ENCODE results near the gene SLC38A11. TPM values are rescaled to one million over a fixed set of nuclear protein-coding genes. Genes with fewer than 3 reads are reported as not detected.

The SLC38A11 gene
- total RNA-seq, 1 experiment from 2014 or later, result 0.46 TPM

- Histone ChIP-seq H3K4me1 (ENCODE audit: control insufficient read depth, insufficient read depth, low read length) (no peaks in the 10 kb centered on the region), H3K36me3 (ENCODE audit: control insufficient read depth, insufficient read depth, low read length) (no peaks in the 10 kb centered on the region), H3K27me3 (ENCODE audit: control insufficient read depth, insufficient read depth, low read length) (0 out of 2 replicates have a peak, but pooled peaks cover 2% of the 10 kb centered on the region), H3K4me3 (ENCODE audit: low read depth in 2 of 2, low read length in 2 of 2) (no peak overlapping the region), H3K27ac (ENCODE audit: low read length) (no peak overlapping the region), H3K9me3 (ENCODE audit: control insufficient read depth, insufficient read depth, low read depth, low read length) (no peaks in the 10 kb centered on the region)
- intact Hi-C loops (cut with micrococcal nuclease; ENCODE audit: unreplicated experiment), result no loop called here
- TF ChIP-seq POLR2AphosphoS5 (IDR thresholded peaks at IDR 0.05; ENCODE audit: low read depth, low read length), result no peak
- no peak for TF ChIP-seq CTCF (IDR thresholded peaks at IDR 0.05)
- TF ChIP-seq REST (IDR thresholded peaks at IDR 0.05; ENCODE audit: insufficient read depth in 1 of 2, low read depth in 2 of 2, low read length in 1 of 2), result no peak
- no peak for TF ChIP-seq TCF7L2 (IDR thresholded peaks at IDR 0.05; ENCODE audit: low read depth, low read length)
- TF ChIP-seq SIN3A (IDR thresholded peaks at IDR 0.05; ENCODE audit: borderline replicate concordance, insufficient read depth, low read depth, low read length), result no peak
- POLR2A ChIA-PET, result no interaction called here
- DNase-seq (ENCODE audit: low read depth, low spot score) (no peak), ATAC-seq (no peak)
- BruUV-seq (replicated peaks), result no TSS peak
- CTCF ChIA-PET, result no interaction called here
- in situ Hi-C loops (cut with HindIII; ENCODE audit: low pct_unique_long_range_greater_than_20kb, low sequenced_read_pairs), result no loop called here
These were observed 3.1 kb downstream of the SLC38A11 start for GRCh38 chr2:164952057-164952702.

GRCh38 chr2:164948540-164948939 lies 6.8 kb downstream of the SLC38A11 start:
- no TSS peak for BruUV-seq (replicated peaks)
- POLR2A ChIA-PET, result no interaction called here
- no peak for ATAC-seq
- intact Hi-C loops (cut with micrococcal nuclease; ENCODE audit: unreplicated experiment), result no loop called here
- Histone ChIP-seq H3K27me3 (ENCODE audit: control insufficient read depth, insufficient read depth, low read length) (no peaks in the 10 kb centered on the region), H3K4me1 (ENCODE audit: control insufficient read depth, insufficient read depth, low read length) (no peaks in the 10 kb centered on the region), H3K4me3 (ENCODE audit: low read depth in 2 of 2, low read length in 2 of 2) (no peak overlapping the region), H3K9me3 (ENCODE audit: control insufficient read depth, insufficient read depth, low read depth, low read length) (no peaks in the 10 kb centered on the region), H3K36me3 (ENCODE audit: control insufficient read depth, insufficient read depth, low read length) (no peaks in the 10 kb centered on the region), H3K27ac (ENCODE audit: low read length) (no peak overlapping the region)
- no peak for DNase-seq (ENCODE audit: low read depth, low spot score)
- in situ Hi-C loops (cut with HindIII; ENCODE audit: low pct_unique_long_range_greater_than_20kb, low sequenced_read_pairs), result no loop called here
- TF ChIP-seq REST (IDR thresholded peaks at IDR 0.05; ENCODE audit: insufficient read depth in 1 of 2, low read depth in 2 of 2, low read length in 1 of 2) (no peak), POLR2AphosphoS5 (IDR thresholded peaks at IDR 0.05; ENCODE audit: low read depth, low read length) (no peak), SIN3A (IDR thresholded peaks at IDR 0.05; ENCODE audit: borderline replicate concordance, insufficient read depth, low read depth, low read length) (no peak), CTCF (IDR thresholded peaks at IDR 0.05) (no peak), TCF7L2 (IDR thresholded peaks at IDR 0.05; ENCODE audit: low read depth, low read length) (no peak)
- CTCF ChIA-PET, result no interaction called here
